HG02840 (cell line): ENCODE data around the gene LHX8.

Source experiments
- ATAC-seq: cut with Tn5 transposase; IDR thresholded peaks from one replicate; pipeline ENCODE4 v1.9.1; 2021; ENCODE audit warnings: mild to moderate bottlenecking, moderate library complexity, moderate number of reproducible peaks; ENCODE audit not compliant: unreplicated experiment, low FRiP score

Gene LHX8

DNA sequence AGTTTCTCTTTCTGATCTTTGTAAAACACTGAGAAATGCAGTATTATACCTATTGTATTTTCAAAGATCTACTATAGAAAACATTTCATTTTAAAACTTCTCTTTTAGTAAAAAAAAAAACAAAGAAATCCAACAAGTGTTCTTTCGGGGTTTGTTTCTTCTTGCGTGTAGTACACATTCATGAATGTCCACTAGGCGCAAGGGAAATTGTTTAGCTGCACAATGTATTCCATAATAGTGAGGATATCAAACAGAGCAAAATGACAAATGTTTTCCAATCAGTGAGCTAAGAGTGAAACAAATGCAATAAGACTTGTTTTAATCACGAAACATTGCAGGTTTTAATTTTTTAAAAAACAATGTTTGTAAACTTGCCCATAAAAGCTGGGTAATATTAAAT is 68.6 kb downstream of the LHX8 start:
- no peak for ATAC-seq

DNA sequence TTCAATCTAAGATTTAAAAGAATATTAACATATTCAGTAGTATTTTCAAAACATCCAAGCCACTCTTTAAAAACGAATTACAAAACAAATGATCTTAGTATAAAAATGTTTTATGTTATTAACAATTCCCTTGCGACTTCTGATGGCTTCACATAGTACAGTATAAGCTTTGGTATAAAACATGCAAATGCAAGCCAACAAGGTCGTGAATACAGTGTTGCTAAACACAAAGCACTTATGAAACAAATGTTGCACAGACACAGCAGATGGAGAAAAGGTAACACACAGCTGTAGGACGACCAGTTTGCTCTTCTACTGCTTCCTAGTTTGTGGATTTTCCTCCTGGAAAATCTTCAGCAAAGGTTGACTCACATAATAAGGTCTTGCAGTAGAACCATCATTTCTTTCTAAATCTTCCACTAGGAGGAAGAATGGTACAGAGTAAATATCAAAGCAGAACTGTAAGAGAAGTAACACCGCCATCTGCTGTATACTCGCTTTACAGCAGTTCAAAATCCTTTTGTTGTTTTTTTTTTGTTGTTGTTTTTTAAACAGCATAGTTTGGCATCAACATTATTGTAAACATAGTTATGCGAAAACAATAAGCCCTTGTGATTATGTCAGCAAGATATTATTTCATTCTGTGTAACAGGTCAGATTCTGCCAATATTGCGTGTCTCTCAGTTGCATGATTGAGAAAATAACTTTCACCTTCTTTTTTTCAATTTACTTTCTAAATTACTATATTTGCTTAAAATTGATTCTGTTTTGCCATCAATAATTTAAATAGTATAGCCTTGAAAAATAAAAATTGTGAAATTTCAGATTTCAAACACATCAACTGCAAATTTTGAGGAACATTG is 69.5 kb downstream of the LHX8 start:
- no peak for ATAC-seq

DNA sequence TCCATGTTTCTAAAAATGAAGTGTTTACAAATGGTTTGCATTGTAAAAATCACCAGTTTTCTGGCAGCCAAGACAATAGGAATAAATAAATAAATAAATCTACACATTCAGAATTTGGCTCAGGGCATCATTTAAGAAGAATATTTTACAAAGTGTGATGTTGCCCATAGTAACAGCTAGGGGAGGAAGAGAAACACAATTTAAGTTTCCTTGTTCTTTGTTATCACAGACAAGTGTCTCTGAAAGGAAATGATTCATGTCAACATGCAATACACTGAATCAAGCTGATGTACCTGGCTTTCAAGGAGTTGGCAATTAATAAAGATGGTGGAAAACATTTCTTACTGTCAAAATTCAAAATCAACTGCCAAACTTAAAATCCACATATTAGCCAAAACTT is 74.7 kb downstream of the LHX8 start:
- ATAC-seq, result no peak
